PFSK-1 (cell line): Measurements from ENCODE around the gene RAPSN.

ENCODE experiments used
- FOXP2 ChIP-seq: optimal IDR thresholded peaks from 2 replicates; pipeline ENCODE3; 2011; ENCODE audit warnings: borderline replicate concordance, control low read depth, inconsistent platforms; ENCODE audit not compliant: insufficient read depth; ENCODE audit errors: extremely low read length, extremely low read depth
- POLR2AphosphoS5 ChIP-seq: IDR thresholded peaks from 2 replicates; pipeline ENCODE4 v1.6.1; 2012; ENCODE audit warnings: low read depth, mild to moderate bottlenecking, control low read depth, low read length, moderate library complexity
- REST ChIP-seq, 2 experiments: IDR thresholded peaks; 2 replicates each; pipeline versions ENCODE4 v1.6.1 to v1.8.0; 2011 to 2012; ENCODE audit warnings: low read depth in 2 of 2, low read length in 2 of 2, control low read depth in 1 of 2, inconsistent platforms in 1 of 2, mild to moderate bottlenecking in 1 of 2, moderate library complexity in 1 of 2; ENCODE audit not compliant: insufficient read depth in 1 of 2
- SIN3A ChIP-seq: IDR thresholded peaks from 2 replicates; pipeline ENCODE4 v1.6.1; 2012; ENCODE audit warnings: mild to moderate bottlenecking, low read length, moderate library complexity, borderline replicate concordance; ENCODE audit not compliant: insufficient read depth
- TAF1 ChIP-seq: IDR thresholded peaks from 2 replicates; pipeline ENCODE4 v1.6.1; 2012; ENCODE audit warnings: low read length, control low read depth, borderline replicate concordance; ENCODE audit not compliant: insufficient read depth

The RAPSN gene

DNA sequence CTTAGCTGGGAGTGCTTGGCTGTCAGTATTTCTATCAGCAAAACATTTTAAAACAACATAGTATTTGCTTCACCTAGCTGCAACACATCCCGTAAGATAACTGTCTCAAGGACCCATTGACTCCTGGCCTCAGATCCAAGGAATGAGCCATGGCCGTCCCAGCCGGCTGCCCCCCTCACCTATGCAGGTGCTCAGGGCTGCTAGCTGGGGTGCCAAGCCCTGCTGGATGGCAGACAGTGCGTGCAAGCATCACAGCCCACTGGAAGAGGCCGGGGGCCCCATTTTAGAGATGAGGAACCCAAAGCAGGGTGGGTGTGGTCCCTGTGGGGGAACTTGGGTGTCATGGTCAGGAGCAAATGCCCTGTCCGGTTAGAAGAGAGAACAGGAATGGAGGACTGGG lies 31.2 kb downstream of the RAPSN start:
- TF ChIP-seq FOXP2: no peak
- TF ChIP-seq TAF1: no peak
- no peak for TF ChIP-seq REST (IDR thresholded peaks at IDR 0.05; ENCODE audit: insufficient read depth in 1 of 2, low read depth in 2 of 2, low read length in 2 of 2)
- TF ChIP-seq SIN3A: no peak
- peak; percentile 36; the same call in 1 of the 2 replicates for TF ChIP-seq POLR2AphosphoS5

DNA sequence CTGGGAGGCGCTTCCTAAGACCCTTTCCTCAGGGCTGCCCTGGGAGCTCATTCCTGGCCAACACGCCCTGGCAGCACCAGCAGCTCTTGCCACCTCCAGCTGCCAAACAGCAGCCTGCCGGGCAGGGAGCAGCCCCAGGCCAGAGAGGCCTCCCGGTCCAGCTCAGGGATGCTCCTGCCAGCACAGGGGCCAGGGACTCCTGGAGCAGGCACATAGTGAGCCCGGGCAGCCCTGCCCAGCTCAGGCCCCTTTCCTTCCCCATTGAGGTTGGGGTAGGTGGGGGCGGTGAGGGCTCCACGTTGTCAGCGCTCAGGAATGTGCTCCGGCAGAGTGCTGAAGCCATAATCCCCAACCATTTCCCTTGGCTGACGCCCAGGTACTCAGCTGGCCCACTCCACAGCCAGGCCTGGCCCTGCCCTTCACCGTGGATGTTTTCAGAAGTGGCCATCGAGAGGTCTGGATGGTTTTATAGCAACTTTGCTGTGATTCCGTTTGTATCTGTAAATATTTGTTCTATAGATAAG lies 32.9 kb downstream of the RAPSN start:
- TF ChIP-seq REST (IDR thresholded peaks at IDR 0.05; ENCODE audit: insufficient read depth in 1 of 2, low read depth in 2 of 2, low read length in 2 of 2): no peak
- TF ChIP-seq POLR2AphosphoS5: peak; percentile 54; the same call in 1 of the 2 replicates
- no peak for TF ChIP-seq TAF1
- TF ChIP-seq FOXP2: no peak
- TF ChIP-seq SIN3A: no peak

- no peak for TF ChIP-seq FOXP2
- peak; percentile 53 for TF ChIP-seq POLR2AphosphoS5
- TF ChIP-seq TAF1: no peak
Observed at GRCh38 chr11:47415091-47415854, 33.7 kb downstream of the RAPSN start.

GRCh38 chr11:47414685-47415070 lies 34.3 kb downstream of the RAPSN start:
- no peak for TF ChIP-seq FOXP2
- TF ChIP-seq SIN3A: no peak
- TF ChIP-seq POLR2AphosphoS5: no peak
- TF ChIP-seq TAF1: no peak
- no peak for TF ChIP-seq REST (IDR thresholded peaks at IDR 0.05; ENCODE audit: insufficient read depth in 1 of 2, low read depth in 2 of 2, low read length in 2 of 2)

GRCh38 chr11:47413908-47414684 lies 34.8 kb downstream of the RAPSN start:
- TF ChIP-seq FOXP2 (no peak), POLR2AphosphoS5 (no peak), SIN3A (no peak)
